Right cardiac atrium (tissue), 5 donors: Measurements from ENCODE around the gene ARFGAP3. TPM values are rescaled to one million over a fixed set of nuclear protein-coding genes. Genes with fewer than 3 reads are reported as not detected.

Experiments used
- ATAC-seq, 2 donors: fragments of 200-7000 bp; cut with Tn5 transposase; one replicate each; pipeline versions ENCODE4 v1.8.0 to v1.9.1; 2020; ENCODE audit warnings: moderate library complexity in 2 of 2, mild to moderate bottlenecking in 1 of 2
- DNase-seq, 3 donors: peaks; one replicate each; pipeline ENCODE4 v3.0.0-alpha.2; 2020
- H3K27ac ChIP-seq: one replicate; pipeline ENCODE4 v1.5.1; 2013; ENCODE audit warnings: mild to moderate bottlenecking, low read length, control low read depth, moderate library complexity
- H3K27me3 ChIP-seq: one replicate; pipeline ENCODE4 v1.6.1; 2013; ENCODE audit not compliant: control insufficient read depth, insufficient read depth
- H3K4me1 ChIP-seq: one replicate; pipeline ENCODE4 v1.6.1; 2013; ENCODE audit warnings: low read length; ENCODE audit not compliant: control insufficient read depth, insufficient read depth
- H3K4me3 ChIP-seq: one replicate; pipeline ENCODE4 v1.5.1; 2013; ENCODE audit warnings: low read length, control low read depth
- H3K9me3 ChIP-seq: one replicate; pipeline ENCODE4 v1.6.1; 2013; ENCODE audit warnings: low read length; ENCODE audit not compliant: control insufficient read depth
- WGBS: extraction: QIAGEN DNeasy Blood & Tissue Kit; methylation state at CpG from one replicate; pipeline ENCODE4 v1.1.7; 2013; 5-methylcytosine and 5-hydroxymethylcytosine counted together
- intact Hi-C, 4 donors: fragments of 100-400 bp; cut with DNase I; formaldehyde crosslinking; loops; one replicate each; pipeline versions ENCODE4 v1.11.0 to v1.14.0; 2022 to 2023
- polyA plus RNA-seq: library from polyadenylated mRNA; stranded (reverse); fragments of 200-250 nt; gene quantifications from one replicate; pipeline ENCODE4 v1.2.3, GENCODE V29; 2013
- total RNA-seq, 4 donors: library from RNA; stranded (reverse); fragmentation: NEBNext Ultra II Directional; extraction: Animal tissue kit (Norgen Biotek cat#: 25700); gene quantifications; one replicate each; pipeline ENCODE4 v1.2.1, GENCODE V29; 2021
- donor health status: healthy with polysubstance abuse.
- donor health status: DM: no; HTN: yes; CAD: no.
- donor health status: DM: no; HTN: no; CAD: no.
- donor health status: DM: no; HTN: yes; CAD: no; lungs with severe emphysema.
- donor health status: DM: yes; HTN: yes; CAD: no.

ARFGAP3 gene
- total and polyA plus RNA-seq, 5 donors: 17.0 to 37.7 (median 26.3) TPM

DNA sequence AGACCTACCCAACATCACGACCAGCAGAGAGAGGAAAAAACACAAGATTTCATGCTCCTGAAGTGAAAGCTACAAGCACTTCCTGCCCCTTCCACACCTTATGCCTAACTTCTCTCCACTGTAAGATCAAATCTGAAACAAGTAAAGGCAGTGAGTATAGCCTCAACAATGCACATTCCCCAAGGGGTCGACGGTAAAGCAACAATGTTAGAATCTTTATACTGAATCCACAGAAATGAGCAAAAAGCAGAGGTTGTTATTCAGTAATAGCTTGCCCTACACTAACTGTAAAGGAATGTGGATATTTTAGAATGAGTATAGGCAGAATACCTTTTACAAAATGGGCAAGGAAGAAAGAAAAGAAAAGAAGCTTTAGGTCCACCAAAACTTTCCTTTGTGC lies 15.6 kb downstream of the ARFGAP3 start:
- Histone ChIP-seq H3K27me3 (no peaks in the 10 kb centered on the region), H3K4me3 (no peak overlapping the region), H3K27ac (no peak overlapping the region), H3K9me3 (no peaks in the 10 kb centered on the region), H3K4me1 (no peaks in the 10 kb centered on the region)
- intact Hi-C loops: no loop called here
- WGBS: 62% methylated on average over 3 of the region's 3 CpGs
- DNase-seq (no peak), ATAC-seq (no peak)

DNA sequence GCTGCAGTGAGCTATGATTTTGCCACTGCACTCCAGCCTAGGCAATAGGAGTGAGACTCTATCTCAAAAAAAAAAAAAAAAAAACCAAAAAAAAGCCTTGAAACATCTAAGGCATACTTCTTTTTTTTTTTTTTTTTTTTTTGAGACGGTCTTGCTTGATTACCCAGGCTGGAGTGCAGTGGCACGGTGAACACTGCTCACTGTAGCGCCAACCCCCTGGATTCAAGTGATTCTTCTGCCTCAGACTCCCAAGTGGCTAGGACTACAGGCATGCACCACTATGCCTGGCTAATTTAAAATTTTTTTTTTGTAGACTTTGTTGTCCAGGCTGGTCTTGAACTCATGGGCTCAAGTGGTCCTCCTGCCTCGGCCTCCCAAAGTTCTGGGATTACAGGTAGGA lies 19.5 kb downstream of the ARFGAP3 start:
- Histone ChIP-seq H3K9me3 (no peaks in the 10 kb centered on the region), H3K27ac (no peak overlapping the region), H3K27me3 (no peaks in the 10 kb centered on the region), H3K4me1 (no peaks in the 10 kb centered on the region), H3K4me3 (no peak overlapping the region)
- DNase-seq (no peak), ATAC-seq (no peak)
- intact Hi-C loops: no loop called here
- 96% methylated on average over 4 of the region's 4 CpGs for WGBS

DNA sequence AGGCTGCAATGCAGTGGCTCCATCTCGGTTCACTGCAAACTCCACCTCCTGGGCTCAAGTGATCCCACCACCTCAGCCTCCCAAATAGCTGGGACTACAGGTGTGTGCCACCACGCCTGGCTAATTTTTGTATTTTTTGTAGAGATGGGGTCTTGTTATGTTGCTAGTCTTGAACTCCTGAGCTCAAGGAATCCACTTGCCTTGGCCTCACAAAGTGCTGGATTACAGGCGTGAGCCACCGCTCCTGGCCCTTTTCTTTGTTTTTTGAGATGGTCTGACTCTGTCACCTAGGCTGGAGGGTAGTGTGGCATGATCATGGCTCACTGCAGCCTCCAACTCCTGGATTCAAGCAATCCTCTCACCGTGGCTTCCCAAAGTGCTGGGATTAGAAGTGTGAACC lies 21.0 kb downstream of the ARFGAP3 start:
- 97% methylated on average over 5 of the region's 5 CpGs for WGBS
- DNase-seq: no peak
- Histone ChIP-seq H3K9me3 (no peaks in the 10 kb centered on the region), H3K27ac (no peak overlapping the region), H3K27me3 (no peaks in the 10 kb centered on the region), H3K4me1 (no peaks in the 10 kb centered on the region), H3K4me3 (no peak overlapping the region)
- no peak for ATAC-seq
- intact Hi-C loops: no loop called here

DNA sequence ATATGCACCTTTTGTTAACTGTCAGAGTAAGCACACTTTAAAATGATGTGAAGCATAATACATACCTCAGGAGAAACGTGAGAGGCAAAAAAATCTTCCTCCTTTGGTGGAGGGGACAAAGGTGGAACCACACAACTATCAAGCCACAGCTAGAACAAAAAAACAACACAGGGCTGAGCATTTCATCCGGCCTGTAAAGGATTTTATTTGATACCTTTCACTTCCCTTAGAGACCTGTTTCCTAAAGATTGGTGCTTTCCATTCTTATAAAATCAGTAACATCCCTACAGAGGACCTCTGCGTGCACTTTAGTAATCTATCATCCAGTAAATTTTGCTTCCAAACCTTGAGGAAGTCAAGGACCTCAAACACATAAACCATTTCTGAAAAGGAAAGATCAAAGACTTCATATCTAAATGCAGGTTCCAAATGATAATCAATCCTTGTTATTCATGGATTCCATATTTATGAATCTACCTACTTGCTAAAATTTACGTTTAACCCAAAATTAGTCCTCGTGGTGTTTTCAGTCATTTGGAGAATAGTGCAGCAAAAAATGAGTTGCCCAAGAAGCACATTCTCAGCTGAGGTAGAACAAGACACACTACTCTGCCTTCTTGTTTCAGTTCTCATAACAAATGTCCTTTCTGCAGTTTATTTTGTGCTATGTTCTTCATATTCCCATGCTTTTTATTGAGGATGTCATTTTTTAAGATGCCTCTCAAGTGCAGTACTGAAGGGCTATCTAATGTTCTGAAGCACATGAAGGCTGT lies 22.7 kb downstream of the ARFGAP3 start:
- intact Hi-C loops: no loop called here
- 85% methylated on average over 5 of the region's 5 CpGs for WGBS
- H3K4me1 ChIP-seq: no peaks in the 10 kb centered on the region
- H3K27me3 ChIP-seq: no peaks in the 10 kb centered on the region
- no peak for ATAC-seq
- H3K9me3 ChIP-seq: no peaks in the 10 kb centered on the region
- H3K4me3 ChIP-seq: no peak overlapping the region
- no peak for DNase-seq
- no peak overlapping the region for H3K27ac ChIP-seq

DNA sequence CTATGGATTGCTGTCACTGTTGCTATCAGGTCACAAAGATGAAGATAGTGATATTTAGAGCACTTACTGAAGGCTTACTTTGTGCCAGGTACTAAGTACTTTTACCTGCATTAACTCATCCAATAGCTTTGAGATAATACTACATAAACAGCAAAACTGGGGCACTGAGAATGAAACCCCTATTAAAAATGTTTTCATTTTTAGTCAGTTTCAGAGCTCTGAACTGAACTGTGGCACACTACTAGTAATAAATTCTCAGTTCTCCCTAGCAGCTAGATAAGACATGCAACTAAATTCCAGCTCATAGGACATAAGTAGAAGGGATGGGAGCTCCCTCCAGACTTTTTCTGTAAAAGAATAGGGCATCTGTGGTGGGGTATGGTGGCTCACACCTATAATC lies 24.0 kb downstream of the ARFGAP3 start:
- no peaks in the 10 kb centered on the region for H3K9me3 ChIP-seq
- ATAC-seq (no peak), DNase-seq (no peak)
- no peaks in the 10 kb centered on the region for H3K4me1 ChIP-seq
- H3K27ac ChIP-seq: no peak overlapping the region
- no peaks in the 10 kb centered on the region for H3K27me3 ChIP-seq
- intact Hi-C loops: no loop called here
- no peak overlapping the region for H3K4me3 ChIP-seq

DNA sequence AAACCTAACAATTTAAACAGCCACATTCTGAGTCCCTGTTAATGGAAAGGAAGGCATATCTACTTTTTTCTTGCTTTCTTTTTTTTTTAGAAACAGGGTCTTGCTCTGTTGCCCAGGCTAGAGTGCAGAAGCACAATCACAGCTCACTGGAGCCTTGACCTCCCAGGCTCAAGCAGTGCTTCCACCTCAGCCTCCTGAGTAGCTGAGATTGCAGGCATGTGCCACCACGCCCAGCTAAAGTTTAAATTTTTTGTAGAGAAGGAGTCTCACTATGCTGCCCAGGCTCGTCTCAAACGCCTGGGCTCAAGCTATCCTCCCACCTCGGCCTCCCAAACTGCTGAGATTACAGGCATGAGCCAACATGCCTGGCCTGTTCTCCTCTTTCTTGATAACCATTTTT lies 25.4 kb downstream of the ARFGAP3 start:
- no peaks in the 10 kb centered on the region for H3K4me1 ChIP-seq
- intact Hi-C loops: no loop called here
- no peak for ATAC-seq
- H3K9me3 ChIP-seq: no peaks in the 10 kb centered on the region
- WGBS: 94% methylated on average over 4 of the region's 4 CpGs
- no peaks in the 10 kb centered on the region for H3K27me3 ChIP-seq
- no peak overlapping the region for H3K27ac ChIP-seq
- no peak overlapping the region for H3K4me3 ChIP-seq
- DNase-seq: no peak

DNA sequence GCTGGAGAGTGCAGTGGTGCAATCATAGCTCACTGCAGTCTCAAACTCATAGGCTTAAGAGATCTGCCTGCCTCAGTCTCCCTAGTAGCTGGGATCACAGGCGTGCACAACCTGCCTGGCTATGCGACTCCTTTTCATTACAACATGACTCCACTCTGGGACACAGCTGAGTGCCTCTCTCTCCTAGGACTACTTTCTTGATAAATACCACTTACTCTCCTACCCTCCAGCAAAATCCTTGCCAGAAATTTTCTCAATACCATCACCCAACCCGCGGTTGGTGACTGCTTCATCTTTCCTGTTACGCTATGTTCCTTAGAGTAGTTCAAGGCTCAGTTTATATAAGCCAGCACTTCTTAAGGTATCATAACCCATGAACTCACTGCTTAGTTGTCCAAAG lies 26.9 kb downstream of the ARFGAP3 start:
- Histone ChIP-seq H3K4me3 (no peak overlapping the region), H3K27me3 (no peaks in the 10 kb centered on the region), H3K27ac (no peak overlapping the region), H3K4me1 (no peaks in the 10 kb centered on the region), H3K9me3 (no peaks in the 10 kb centered on the region)
- WGBS: 90% methylated on average over 5 of the region's 5 CpGs
- DNase-seq: no peak
- no peak for ATAC-seq
- intact Hi-C loops: no loop called here

DNA sequence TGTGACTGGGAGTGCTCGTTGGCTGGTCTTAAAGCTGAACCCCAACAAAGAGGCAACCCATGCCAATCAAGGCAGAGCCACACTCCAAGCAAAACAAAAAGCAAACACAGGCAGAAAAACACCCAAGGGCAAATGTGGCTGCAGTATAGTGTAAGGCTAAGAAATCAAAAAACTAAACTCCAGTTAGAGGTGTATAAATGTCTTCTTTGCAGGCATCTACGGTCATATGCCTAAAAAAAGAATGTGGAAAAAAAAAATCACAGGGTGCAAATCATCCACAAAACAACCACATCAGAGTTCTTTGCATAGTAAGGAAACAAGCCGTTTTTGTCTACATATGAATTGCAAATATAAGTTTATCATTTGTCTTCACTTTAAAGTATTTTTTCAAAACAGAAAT lies 27.8 kb downstream of the ARFGAP3 start:
- Histone ChIP-seq H3K4me3 (no peak overlapping the region), H3K9me3 (no peaks in the 10 kb centered on the region), H3K27ac (no peak overlapping the region), H3K27me3 (no peaks in the 10 kb centered on the region), H3K4me1 (no peaks in the 10 kb centered on the region)
- DNase-seq (no peak), ATAC-seq (no peak)
- intact Hi-C loops: no loop called here
- 74% methylated on average over 3 of the region's 3 CpGs for WGBS

DNA sequence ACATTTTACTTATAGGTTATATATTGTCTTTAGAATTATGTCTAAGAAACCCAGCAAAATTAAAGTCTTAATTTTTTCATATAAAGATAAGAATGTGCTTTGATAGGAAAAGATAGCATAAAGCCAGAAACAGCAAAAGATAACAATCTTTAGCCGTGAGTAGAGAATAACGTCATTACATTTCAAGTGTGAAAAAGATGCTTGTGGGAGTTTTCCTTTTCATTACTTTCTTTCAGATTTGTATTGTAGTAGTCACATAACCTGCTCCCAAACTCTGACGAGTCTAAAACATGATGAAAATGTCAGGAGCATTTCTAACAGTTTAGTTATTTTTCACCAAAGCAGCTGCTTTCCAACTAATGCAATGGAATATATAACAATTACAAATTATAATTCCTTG lies 31.3 kb downstream of the ARFGAP3 start:
- DNase-seq (no peak), ATAC-seq (no peak)
- Histone ChIP-seq H3K9me3 (no peaks in the 10 kb centered on the region), H3K4me1 (no peaks in the 10 kb centered on the region), H3K27ac (no peak overlapping the region), H3K4me3 (no peak overlapping the region), H3K27me3 (no peaks in the 10 kb centered on the region)
- WGBS: 56% methylated on average over 3 of the region's 3 CpGs
- intact Hi-C loops: no loop called here

DNA sequence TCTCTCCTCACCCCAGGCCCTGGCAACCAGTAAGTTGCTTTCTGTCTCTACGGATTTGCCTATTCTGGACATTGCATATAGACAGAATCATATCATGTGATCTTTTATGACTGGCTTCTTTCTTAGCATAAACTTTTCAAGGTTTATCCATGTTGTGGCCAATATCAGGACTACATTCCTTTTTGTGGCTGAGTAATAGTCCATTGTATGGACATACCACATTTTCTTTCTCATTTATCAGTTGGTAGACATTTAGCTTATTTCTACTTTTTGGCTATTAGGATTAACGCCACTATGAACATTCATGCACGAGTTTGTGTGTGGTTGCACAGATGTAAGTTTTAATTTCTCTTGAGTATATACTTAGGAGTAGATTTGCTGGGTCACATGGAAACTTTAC lies 35.7 kb downstream of the ARFGAP3 start:
- Histone ChIP-seq H3K27me3 (no peaks in the 10 kb centered on the region), H3K4me3 (no peak overlapping the region), H3K27ac (no peak overlapping the region), H3K4me1 (no peaks in the 10 kb centered on the region), H3K9me3 (no peaks in the 10 kb centered on the region)
- 98% methylated on average over 3 of the region's 3 CpGs for WGBS
- intact Hi-C loops: loop anchor here in 1 of 4 donors (5.0 kb wide), 1 partner anchor 159 kb away; no protein-coding TSS in a partner anchor
- ATAC-seq: no peak
- no peak for DNase-seq

DNA sequence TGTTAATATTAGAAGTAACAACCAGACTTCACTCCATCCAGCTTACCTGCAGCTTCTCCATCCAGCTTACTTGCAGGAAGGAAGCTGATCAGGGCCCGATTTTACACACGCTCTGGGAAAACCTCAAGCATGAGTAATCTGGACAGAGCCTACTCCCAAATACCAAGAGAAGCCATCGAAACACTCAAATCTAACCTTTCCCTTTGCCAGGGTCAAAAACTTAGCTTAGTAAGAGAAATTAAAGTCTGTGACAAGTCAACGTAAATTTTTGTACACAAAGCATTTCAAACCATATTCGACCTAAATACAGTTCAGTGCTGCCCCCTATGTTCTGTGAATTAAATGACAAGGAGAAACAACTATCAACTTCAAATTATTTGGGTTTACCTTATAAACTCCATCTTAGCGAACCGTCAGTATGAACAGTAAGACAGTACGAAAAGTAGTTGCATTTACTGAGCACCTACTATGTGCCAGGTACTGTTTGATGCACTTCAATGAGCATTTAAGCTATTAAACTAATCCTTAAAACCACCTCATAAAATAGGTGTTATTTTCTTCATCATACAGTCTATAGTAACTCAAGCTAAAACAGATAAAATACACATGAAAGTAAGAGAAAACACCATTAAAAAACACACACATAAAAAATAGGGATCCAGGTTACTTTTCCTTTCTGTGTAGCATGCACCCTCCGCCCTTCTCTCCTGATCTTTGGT lies 36.9 kb downstream of the ARFGAP3 start:
- ATAC-seq: peak in 1 of 2 donors; percentile 53
- WGBS: 56% methylated on average over 9 of the region's 9 CpGs

More for the DNA sequence above, 36.9 kb downstream of the ARFGAP3 start:
- H3K4me3 ChIP-seq: no peak overlapping the region
- DNase-seq: no peak
- no peaks in the 10 kb centered on the region for H3K9me3 ChIP-seq
- no peaks in the 10 kb centered on the region for H3K27me3 ChIP-seq
- H3K27ac ChIP-seq: no peak overlapping the region
- intact Hi-C loops: loop anchor here in 1 of 4 donors (5.0 kb wide), 1 partner anchor 158 kb away; no protein-coding TSS in a partner anchor
- H3K4me1 ChIP-seq: no peaks in the 10 kb centered on the region
